Gastrocnemius medialis (tissue), 4 donors: ENCODE data around the gene FBXL17.

Experiments
- POLR2A ChIP-seq, 2 donors: fragments of 450-650 bp; IDR thresholded peaks; one replicate each; pipeline ENCODE4 v1.6.1; 2017; ENCODE audit warnings: antibody characterized with exemption in 2 of 2, mild to moderate bottlenecking in 2 of 2, moderate library complexity in 2 of 2
- TF ChIP-seq, protein P1 (sequence below), 5 experiments: fragments of 450-650 bp in 3 of 5; fragments of 200-600 bp in 2 of 5; sonication (generic) in 2 of 5; IDR thresholded peaks in 4 of 5; conservative IDR thresholded peaks in 1 of 5; 1 replicate in 4 of 5; 2 replicates in 1 of 5; pipeline ENCODE4 v1.5.1; 2016 to 2019; ENCODE audit warnings: antibody characterized with exemption in 5 of 5, mild to moderate bottlenecking in 3 of 5, moderate library complexity in 3 of 5

DNA sequence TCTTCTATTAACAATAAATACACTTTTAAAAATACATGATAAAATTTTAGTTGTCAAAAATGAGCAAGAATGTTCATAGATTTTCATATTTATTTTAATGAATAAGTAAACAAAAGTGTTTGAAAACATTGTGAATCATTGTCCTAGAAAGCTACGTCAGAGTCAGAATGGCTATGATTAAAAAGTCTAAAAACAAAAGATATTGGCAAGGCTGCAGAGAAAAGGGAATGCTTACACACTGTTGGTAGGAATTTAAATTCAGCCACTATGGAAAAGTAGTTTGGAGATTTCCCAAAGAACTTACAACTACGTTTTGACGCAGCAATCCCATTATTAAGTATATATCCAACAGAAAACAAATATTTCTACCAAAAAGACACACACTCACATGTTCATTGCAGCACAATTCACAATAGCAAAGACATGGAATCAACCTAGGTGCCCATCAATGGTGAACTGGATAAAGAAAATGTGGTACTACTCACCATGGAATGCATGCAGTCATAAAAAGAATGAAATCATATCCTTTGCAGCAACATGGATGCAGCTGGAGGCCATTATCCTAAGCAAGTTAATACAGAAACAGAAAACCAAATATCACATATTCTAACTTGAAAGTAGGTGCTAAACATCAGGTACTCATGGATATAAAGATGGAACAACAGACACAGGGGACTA lies 49.2 kb upstream of the FBXL17 start:
- TF ChIP-seq, protein P1, sequence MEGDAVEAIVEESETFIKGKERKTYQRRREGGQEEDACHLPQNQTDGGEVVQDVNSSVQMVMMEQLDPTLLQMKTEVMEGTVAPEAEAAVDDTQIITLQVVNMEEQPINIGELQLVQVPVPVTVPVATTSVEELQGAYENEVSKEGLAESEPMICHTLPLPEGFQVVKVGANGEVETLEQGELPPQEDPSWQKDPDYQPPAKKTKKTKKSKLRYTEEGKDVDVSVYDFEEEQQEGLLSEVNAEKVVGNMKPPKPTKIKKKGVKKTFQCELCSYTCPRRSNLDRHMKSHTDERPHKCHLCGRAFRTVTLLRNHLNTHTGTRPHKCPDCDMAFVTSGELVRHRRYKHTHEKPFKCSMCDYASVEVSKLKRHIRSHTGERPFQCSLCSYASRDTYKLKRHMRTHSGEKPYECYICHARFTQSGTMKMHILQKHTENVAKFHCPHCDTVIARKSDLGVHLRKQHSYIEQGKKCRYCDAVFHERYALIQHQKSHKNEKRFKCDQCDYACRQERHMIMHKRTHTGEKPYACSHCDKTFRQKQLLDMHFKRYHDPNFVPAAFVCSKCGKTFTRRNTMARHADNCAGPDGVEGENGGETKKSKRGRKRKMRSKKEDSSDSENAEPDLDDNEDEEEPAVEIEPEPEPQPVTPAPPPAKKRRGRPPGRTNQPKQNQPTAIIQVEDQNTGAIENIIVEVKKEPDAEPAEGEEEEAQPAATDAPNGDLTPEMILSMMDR (IDR thresholded peaks at IDR 0.05 in 4 of 5, conservative IDR thresholded peaks at IDR 0.05 in 1 of 5), result no peak
- no peak for TF ChIP-seq POLR2A (IDR thresholded peaks at IDR 0.05)
